ENCODE data around the gene LIFR. TPM values are rescaled to one million over a fixed set of nuclear protein-coding genes. Genes with fewer than 3 reads are reported as not detected.

The LIFR gene
- total RNA-seq, 1 experiment from 2014 or later: 7.8 TPM

DNA sequence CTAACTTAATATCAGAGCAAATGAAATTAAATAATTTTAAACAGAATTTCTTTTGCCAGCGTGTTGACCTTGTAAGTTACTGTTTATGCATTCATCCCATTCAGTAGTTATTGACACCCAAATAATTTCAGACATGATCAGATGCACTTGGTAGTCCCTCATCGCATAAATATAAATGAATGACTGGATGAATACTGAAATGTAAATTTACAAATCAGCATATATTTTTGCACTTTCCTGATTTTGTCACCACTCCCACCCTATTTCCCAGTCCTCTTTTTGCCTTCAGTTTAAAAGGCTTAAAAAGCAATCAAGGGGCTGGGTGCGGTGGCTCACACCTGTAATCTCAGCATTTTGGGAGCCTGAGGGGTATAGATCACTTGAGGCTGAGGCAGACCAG, 17.1 kb upstream of the LIFR start:
- no peaks in the 10 kb centered on the region for H3K9me3 Mint-ChIP-seq
- H3K4ac ChIP-seq (ENCODE audit: low read depth, low read length): no peak overlapping the region
- H3K27ac ChIP-seq (ENCODE audit: insufficient read length, low read depth, low read length): no peak overlapping the region
- no peak for DNase-seq
- no peaks in the 10 kb centered on the region for H4K20me1 ChIP-seq (ENCODE audit: control insufficient read depth, insufficient read depth, insufficient read length)
- H2BK12ac ChIP-seq (ENCODE audit: insufficient read length, low read depth, low read length): no peak overlapping the region
- no peaks in the 10 kb centered on the region for H3K36me3 Mint-ChIP-seq (ENCODE audit: insufficient read depth in 1 of 3, low read depth in 3 of 3)
- H3K9me3 ChIP-seq (ENCODE audit: control insufficient read depth, low read depth, low read length): no peaks in the 10 kb centered on the region
- H3T11ph ChIP-seq (ENCODE audit: low read length): no peak overlapping the region
- H2BK120ac ChIP-seq (ENCODE audit: low read depth, low read length, poor library complexity, severe bottlenecking): no peak overlapping the region
- no peak overlapping the region for H2AK5ac ChIP-seq (ENCODE audit: insufficient read length, low read length)
- H3K14ac ChIP-seq (ENCODE audit: insufficient read depth, low read length): no peak overlapping the region
- H3K79me1 ChIP-seq (ENCODE audit: insufficient read depth, low read depth, low read length, poor library complexity, severe bottlenecking): no peaks in the 10 kb centered on the region
- H3K79me2 ChIP-seq (ENCODE audit: insufficient read depth, low read length): no peaks in the 10 kb centered on the region
- no peak overlapping the region for H2BK15ac ChIP-seq (ENCODE audit: low read depth, low read length)
- no peak overlapping the region for H3K56ac ChIP-seq (ENCODE audit: insufficient read length, low read depth, low read length)
- H4K91ac ChIP-seq (ENCODE audit: insufficient read length, low read depth, low read length): no peak overlapping the region
- H3K27me3 ChIP-seq (ENCODE audit: insufficient read depth, low read length): no peaks in the 10 kb centered on the region
- peaks cover 3% of the 10 kb centered on the region for H3K27me3 Mint-ChIP-seq (ENCODE audit: low read depth)
- no peak overlapping the region for H3K4me3 Mint-ChIP-seq
- no peak overlapping the region for H3K27ac Mint-ChIP-seq
- H4K8ac ChIP-seq (replicated peaks; ENCODE audit: insufficient read length, low read depth, low read length): no peak overlapping the region
- H3K4me1 ChIP-seq (ENCODE audit: insufficient read depth, low read length): no peaks in the 10 kb centered on the region
- TF ChIP-seq, protein P1, sequence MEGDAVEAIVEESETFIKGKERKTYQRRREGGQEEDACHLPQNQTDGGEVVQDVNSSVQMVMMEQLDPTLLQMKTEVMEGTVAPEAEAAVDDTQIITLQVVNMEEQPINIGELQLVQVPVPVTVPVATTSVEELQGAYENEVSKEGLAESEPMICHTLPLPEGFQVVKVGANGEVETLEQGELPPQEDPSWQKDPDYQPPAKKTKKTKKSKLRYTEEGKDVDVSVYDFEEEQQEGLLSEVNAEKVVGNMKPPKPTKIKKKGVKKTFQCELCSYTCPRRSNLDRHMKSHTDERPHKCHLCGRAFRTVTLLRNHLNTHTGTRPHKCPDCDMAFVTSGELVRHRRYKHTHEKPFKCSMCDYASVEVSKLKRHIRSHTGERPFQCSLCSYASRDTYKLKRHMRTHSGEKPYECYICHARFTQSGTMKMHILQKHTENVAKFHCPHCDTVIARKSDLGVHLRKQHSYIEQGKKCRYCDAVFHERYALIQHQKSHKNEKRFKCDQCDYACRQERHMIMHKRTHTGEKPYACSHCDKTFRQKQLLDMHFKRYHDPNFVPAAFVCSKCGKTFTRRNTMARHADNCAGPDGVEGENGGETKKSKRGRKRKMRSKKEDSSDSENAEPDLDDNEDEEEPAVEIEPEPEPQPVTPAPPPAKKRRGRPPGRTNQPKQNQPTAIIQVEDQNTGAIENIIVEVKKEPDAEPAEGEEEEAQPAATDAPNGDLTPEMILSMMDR (conservative IDR thresholded peaks at IDR 0.05): no peak
- H3K18ac ChIP-seq (ENCODE audit: insufficient read length, low read depth, low read length): no peak overlapping the region
- no peak overlapping the region for H3K9ac ChIP-seq (ENCODE audit: extremely low read depth, insufficient read length, low read length)
- no peak overlapping the region for H2BK20ac ChIP-seq (ENCODE audit: low read depth, low read length, poor library complexity, severe bottlenecking)
- H3K23me2 ChIP-seq (ENCODE audit: insufficient read length, low read depth, low read length, poor library complexity, severe bottlenecking): no peaks in the 10 kb centered on the region
- H3K4me1 Mint-ChIP-seq: peaks cover 0 to 10% of the 10 kb centered on the region in 2 experiments; a peak in 1 of 4 replicates
- H3K23ac ChIP-seq (ENCODE audit: insufficient read length, low read depth, low read length): no peak overlapping the region
- H2BK5ac ChIP-seq (ENCODE audit: insufficient read length, low read length): no peak overlapping the region
- no peak overlapping the region for H3K4me2 ChIP-seq (ENCODE audit: insufficient read depth, insufficient read length, low read length)
- H2AFZ ChIP-seq (ENCODE audit: low read length): no peak overlapping the region
- WGBS (ENCODE audit: extremely low coverage, insufficient read length, low lambda C conversion rate): no CpG with 5 or more reads among the region's 3 CpGs
- H4K5ac ChIP-seq (ENCODE audit: insufficient read length, low read depth, low read length): no peak overlapping the region

Data from H9 (cell line).